Non-pigmented ciliary epithelial cell (primary cell): Measurements from ENCODE around the gene SCN1A.

Source experiments
- DNase-seq: peaks from one replicate; pipeline ENCODE4 v3.0.0-alpha.2; 2010; ENCODE audit warnings: low read depth

Gene SCN1A

DNA sequence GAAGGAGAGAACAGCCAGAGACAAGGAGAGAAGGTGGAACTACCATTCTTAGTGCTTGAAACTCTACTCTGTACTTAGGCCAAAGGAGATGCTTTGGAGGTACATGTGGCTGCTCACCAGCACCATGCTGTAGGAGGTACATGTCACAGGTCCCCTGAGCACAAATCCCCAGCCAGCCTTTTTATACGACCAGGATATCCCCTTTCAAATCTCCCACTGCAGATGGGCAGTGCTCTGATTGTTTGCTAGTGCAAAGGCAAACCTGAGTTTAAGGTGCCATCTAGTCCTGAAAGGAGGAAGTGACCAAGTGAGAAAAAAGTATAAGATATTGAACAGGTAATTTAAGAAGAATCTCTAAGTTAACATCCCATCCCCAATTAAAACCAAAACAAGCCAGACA, 157.2 kb downstream of the SCN1A start:
- no peak for DNase-seq

DNA sequence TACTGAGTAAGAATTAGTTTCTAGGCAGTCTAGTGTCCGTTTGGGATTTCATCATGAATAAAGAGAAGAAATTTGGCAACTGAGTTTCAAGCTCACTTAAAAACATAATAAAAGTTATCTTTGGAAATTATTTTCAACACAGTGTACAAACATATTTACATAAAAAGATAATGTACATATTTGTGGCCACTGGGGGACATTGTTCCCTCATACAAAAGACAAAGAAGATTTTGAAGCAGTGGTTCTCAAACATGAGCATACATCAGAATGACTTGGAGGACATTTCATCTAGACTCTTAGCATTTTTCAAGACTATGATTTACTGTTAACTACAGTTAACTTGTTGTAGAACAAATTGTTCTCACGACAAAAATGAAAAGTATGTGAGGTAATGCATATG, 158.6 kb downstream of the SCN1A start:
- no peak for DNase-seq

- DNase-seq: no peak
Measured at GRCh38 chr2:165967746-165968145, 160.1 kb downstream of the SCN1A start.

- no peak for DNase-seq
Measured at GRCh38 chr2:165961818-165962217, 166.0 kb downstream of the SCN1A start.

DNA sequence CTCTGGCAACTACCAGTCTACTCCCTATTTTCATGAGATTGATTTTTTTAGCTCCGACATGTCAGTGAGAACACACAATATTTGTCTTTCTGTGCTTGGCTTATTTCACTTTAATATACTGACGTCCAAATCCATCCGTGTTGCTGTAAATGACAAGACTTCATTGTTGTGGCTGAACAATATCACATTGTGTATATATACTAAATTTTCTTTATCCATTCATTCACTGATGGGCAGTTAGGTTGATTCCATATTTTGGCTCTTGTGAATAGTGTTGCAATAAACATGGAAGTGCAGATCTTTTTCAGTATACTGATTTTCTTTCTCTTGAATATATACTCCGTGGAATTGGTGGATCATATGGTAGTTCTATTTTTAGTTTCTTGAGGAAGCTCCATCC, 168.4 kb downstream of the SCN1A start:
- DNase-seq: no peak

DNA sequence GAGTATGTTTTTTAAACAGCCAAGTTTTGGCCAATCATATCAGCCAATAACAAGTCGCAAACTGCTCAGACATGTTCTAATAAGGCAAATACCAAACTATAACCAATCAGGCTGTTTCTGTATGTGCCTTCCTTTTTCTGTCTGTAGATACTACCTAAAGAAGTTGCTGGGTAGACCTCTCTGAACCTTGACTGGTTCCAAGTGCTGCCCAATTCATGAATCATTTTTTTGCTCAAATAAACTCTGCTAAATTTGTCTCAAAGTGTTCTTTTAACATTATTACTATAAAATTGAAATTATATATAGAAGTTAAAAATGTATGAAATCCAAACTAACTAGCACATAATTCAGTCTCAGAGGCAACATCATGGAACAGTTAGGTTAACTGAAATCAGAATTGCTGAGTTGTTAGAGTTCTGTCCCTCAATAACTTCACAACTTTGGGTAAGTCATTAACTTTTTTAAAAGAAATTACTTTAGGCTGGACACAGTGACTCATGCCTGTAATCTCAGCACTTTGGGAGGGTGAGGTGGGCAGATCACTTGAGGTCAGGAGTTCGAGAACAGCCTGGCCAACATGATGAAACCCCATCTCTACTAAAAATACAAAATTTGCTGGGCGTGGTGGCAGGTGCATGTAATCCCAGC, 169.4 kb downstream of the SCN1A start:
- no peak for DNase-seq

- DNase-seq: no peak
Measured at GRCh38 chr2:165957030-165957675, 170.7 kb downstream of the SCN1A start.

- DNase-seq: peak; percentile 70
Measured at GRCh38 chr2:165953655-165954606, 173.9 kb downstream of the SCN1A start, which contains the start of gene TTC21B. TSS of gene TTC21B (minus strand) at chr2:165953776. CDS start at chr2:165953705, 71 bp downstream.

- DNase-seq: no peak
Measured at GRCh38 chr2:165953306-165953654, 174.5 kb downstream of the SCN1A start.

- DNase-seq: no peak
Measured at GRCh38 chr2:165952741-165953211, 175.0 kb downstream of the SCN1A start.

DNA sequence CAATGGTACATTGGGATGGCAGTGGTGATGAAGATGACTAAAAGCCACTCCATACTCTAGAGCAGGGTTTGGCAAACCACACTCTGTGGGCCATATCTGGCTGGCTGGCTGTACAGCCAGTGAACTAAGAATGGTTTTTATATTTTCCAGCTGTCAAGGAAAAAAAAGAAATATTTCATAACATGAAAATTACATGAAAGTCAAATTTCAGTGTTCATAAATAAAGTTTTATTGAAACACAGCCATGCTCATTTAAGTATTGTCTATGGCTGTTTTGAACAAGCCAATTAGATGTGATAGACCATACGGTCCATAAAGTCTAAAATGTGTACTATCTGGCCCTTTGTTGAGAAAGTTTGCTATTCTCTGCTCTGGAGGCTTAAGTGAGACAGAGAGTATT, 175.7 kb downstream of the SCN1A start:
- no peak for DNase-seq

DNA sequence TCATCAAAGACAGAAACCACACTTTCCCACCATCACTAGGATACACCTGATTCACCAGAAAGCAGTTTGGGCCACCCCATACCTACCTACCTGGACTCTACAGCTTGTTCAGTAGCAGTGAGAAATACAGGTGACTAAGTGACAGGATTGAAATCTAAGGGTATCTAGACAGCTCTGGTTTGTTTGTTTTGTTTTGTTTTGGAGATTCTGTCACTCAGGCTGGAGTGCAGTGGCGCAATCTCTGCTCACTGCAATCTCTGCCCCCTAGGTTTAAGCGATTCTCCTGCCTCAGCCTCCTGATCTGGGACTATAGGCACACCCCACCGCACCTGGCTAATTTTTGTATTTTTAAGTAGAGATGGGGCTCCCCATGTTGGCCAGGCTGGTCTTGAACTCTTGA, 177.4 kb downstream of the SCN1A start:
- no peak for DNase-seq

- no peak for DNase-seq
Measured at GRCh38 chr2:165941827-165942226, 186.0 kb downstream of the SCN1A start.

GRCh38 chr2:165938237-165938636, 189.6 kb downstream of the SCN1A start:
- DNase-seq: no peak
